GM19372 (cell line): ENCODE results near the gene TRAF5.
"Not testable (repeated sequence)": the region's sequence is repeated elsewhere in the genome, so short reads cannot be mapped to it uniquely, and the experiment has no call there.

ENCODE experiments used
- ATAC-seq: cut with Tn5 transposase; IDR thresholded peaks from one replicate; pipeline ENCODE4 v1.9.1; 2021; ENCODE audit warnings: mild to moderate bottlenecking, low read depth, moderate library complexity; ENCODE audit not compliant: unreplicated experiment

The TRAF5 gene

DNA sequence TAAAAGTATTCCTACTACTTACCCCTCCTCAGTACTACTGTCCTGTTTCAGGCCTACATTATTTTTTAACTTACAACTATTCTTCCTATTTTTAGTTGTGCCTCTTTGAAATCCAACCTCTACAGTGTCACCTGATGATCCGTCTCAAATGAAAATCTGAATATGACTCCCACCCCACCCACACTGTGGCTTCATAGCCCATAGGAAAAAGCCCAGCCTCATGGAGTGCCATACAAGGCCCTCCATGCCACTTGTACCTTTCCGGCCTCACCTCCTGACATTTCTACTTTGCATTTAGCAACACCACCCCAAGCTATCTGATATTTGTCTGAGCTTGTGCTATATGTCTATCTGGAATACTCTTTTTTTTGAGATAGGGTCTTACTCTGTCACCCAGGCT, 49.3 kb downstream of the TRAF5 start:
- no peak for ATAC-seq

DNA sequence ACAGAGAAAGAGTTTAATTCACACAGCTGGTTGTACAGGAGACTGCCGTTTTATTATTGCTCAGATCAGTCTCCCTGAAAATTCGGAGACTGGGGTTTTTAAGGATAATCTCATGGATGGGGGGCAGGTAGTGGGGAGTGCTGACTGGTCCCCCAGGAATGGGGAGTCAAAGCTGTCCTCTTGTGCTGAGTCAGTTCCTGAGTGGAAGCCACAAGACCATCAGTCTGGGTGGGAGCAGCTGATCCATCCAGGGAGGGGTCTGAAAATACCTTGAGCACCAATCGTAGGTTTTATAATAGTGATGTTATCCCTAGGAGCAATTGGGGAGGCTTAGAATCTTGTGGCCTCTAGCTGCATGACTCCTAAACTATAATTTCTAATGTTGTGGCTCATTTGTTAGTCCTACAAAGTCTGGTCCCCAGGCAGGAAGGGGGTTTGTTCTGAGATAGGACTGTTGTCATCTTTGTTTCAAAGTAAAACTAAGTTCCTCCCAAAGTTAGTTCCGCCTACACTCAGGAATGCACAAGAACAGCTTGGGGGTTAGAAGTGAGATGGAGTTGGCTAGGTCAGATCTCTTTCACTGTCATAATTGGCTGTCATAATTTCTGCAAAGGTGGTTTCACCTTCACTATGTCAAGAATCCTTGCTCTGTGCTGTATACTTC, 50.3 kb downstream of the TRAF5 start:
- ATAC-seq = no peak

DNA sequence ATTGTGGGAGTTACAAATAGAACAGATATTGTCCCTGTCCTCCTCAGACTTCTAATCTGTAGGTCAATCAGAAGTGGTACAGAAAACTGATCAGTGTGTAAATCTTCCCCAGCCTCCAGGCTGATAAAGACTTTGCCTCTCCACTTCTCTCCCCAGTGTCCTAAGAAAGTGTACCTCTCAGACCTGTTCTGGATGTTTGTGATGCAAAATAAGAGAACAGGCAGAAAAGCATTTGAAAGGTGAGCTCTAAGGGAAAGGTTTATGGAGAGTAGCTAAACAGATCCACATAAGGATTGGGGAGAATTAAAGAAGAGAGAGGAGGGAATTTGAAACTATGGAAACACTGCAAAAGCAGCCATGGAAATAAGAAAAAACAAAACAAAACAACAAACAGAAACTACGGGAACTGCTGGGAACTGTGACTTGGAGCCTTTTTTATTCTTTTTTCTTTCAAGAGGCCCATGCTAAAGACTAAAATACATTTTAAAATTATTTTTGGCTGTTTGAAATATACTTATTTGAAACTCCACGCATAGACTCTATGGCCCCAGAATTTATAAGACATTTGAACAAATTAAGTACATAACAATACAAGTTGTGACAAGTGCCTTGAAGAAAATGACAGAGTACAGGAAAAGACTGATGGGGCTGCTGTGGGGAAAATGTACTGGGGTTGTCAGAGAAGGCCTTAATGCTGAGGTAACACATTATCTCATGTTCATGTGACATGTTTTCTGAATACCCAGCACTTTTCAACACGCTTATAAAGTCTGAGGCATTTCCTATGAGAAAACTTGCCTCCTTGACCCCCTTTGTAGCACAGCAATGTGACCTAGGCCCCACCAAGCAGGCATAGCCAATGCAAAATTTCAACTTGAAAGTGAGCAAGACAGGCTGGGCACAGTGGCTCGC, 51.2 kb downstream of the TRAF5 start:
- ATAC-seq = no peak

DNA sequence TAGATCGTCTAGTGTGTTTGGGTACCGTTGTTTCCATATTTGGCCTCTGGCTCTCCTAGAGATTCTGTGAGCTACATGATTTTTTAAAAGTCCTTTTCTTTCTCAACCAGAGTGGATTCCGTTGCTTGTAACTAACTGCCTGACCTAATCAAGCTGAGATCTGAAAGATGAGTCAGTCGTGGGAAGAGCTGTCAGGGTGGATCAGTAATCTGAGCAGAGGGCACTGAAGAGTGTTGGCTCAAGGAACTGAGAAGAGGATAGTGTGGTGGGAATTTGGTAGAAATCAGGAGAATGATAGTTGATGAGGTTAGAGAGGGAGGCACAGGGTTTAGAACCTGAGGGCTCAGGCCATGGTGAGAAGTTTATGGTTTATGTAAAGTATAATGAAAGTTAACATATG, 52.2 kb downstream of the TRAF5 start:
- no peak for ATAC-seq

DNA sequence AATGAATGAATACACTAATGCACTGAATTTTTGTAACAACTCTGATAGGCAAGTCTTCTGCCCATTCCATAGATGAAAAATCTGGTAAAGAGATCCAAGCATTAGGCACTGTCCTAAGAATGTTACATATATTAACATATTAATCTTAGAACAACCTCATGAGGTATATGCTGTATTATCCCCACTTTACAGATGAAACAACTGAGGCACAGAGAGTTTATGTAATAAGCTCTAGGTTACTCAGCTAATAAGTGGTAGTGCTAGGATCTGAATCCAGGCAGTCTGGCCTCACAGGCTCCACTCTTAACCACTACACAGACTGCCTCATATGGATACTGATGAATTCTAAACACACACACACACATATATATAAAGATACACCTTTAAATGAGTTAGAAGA, 52.8 kb downstream of the TRAF5 start:
- no peak for ATAC-seq

DNA sequence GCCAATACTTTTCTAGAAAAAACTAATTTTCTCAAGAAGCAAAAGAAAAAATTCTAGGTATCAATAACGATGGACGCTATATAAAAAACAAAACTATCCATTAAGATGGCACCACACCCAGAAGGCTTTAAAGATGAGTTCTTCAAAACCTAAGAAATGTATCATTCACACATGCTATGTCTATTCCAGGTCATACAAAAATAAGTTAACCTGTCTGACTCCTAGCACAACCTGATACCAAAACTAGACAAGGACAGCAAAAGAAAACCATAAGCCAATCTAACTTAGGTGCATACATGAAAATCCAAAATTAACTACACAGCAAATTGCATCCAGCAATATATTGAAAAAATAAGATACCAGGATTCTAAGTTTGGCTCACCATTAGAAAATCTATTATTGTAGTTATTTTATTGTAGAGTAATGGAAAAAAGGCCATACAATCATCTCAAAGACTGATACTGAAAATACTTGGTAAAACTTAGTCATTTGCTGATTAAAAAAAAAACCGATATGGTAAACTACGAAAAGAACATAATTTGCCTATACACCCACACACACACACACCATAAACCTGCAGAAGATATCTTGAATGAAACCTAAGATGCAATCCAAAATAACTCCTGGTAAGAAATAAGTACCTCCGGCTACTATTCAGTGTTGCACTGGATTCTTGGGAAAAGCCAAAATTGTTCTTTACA, 55.0 kb downstream of the TRAF5 start:
- ATAC-seq = no peak

DNA sequence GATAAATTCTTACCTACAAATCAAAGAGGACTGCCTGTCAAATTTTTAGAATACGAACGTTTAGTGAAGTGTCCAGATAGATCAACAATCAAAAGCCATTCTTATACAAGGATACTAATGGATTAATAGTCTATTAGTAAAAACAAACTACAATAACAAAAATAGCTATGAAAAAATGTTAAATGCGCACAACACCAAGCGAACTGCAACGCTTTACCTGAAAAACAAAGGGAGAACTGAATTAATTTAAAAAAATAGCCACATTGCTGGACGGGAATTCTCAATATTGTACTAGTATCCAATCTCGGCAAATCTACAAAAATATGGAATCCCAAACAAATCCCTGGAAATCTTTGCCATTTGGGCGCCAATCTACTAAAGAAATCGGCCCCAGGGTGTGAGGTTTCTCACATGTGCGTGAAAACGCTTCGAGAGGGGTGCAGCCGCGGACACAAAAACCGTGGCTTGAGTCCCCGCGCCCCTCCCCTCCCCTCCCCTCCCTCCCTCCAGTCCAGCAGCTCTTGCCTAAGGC, 55.6 kb downstream of the TRAF5 start:
- no peak for ATAC-seq

DNA sequence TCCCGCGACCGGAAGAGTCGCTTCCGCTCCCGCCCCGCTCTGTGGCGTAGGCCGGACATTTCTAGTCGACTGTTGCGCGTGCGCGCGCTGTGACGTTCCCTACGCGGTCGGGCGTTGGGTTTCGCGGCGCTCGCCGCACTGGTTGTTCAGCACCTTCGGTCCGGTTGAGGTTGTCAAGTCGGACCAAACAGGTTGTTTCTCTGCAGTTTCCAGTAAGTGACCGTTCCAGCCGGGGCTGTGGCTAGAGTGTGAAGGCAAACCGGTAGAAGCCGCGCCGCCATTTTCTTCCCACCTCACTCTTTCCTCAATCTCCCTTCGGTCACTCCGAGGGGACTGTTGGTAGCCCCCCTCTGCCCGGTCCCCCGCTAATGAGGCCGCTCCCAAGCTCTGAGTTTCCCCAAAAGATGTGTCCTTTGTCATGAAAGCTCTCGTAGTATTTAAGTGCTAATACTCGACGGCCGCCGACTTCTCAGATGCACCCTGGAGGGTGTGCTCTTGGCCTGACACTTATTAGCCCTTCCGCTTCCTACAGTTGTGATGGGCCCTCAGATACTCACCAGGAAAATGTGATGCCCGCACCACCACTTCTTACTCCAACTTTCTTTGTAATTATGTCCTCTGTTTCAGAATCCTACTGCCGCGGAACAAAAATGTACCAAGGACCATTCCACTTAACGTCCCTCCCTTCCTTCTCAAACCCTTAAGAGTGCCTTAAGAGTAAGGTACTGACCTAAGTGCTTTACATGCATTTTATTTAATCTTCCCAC, 56.3 kb downstream of the TRAF5 start:
- ATAC-seq = peak; percentile 95

DNA sequence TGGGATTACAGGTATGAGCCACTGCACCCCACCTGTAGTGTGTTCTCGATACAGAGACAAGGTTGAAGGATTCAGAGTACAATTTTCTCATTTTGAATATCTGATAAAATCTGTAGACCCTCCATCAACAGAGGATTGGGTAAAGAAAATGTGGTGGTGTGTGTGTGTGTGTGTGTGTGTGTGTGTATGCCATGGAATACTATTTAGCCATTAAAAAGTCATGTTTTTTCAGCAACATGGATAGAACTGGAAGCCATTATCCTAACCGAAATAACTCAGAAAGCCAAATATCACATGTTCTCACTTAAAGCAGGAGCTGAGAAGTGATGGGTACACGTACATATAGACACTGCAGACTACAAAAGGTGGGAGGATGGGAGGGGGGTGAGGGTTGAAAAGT, 57.9 kb downstream of the TRAF5 start:
- no peak for ATAC-seq

DNA sequence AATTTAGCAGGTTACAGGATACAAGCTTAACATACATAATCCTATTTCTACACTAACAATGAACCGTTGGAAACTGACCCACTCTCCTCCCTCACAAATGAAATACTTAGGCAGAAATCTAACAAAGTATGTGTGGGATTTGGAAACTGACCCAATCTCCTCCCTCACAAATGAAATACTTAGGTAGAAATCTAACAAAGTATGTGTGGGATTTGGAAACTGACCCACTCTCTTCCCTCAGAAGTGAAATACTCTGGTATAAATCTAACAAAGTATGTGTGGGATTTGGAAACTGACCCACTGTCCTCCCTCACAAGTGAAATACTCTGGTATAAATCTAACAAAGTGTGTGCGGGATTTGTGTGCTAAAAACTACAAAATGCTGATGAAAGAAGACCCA, 60.3 kb downstream of the TRAF5 start:
- ATAC-seq = no peak

DNA sequence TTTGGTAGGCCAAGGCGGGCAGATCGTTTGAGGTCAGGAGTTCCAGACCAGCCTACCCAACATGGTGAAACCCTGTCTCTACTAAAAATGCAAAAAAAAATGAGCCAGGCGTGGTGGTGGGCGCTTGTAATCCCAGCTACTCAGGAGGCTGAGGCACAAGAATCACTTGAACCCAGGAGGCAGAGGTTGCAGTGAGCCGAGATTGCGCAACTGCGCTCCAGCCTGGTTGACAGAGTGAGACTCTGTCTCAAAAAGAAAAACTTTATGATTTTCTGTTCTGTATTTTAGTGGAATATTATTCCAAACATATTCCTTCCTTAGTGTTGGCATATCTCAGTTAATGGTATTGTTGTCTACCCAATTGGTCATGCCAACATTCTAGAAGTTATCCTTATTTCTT, 64.2 kb downstream of the TRAF5 start:
- ATAC-seq = not testable (repeated sequence)

DNA sequence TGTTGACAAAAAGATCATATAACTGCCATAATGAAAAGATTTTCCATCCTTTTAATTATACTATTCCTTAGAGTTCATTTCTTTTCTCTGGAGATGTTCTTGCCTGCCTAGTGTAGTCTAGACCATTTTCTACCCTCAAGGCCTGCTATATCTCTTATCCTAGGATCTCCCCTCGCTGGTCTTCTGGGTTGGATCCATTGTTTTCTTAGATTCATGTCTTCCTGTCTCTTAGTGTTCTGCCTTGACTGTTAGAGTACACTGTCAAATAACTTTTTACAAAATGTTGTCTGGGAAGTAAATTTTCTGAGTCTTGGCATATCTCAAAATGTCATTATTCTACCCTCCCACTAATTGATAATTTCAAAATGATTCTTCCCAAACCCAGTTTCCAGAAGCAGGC, 66.6 kb downstream of the TRAF5 start:
- no peak for ATAC-seq

DNA sequence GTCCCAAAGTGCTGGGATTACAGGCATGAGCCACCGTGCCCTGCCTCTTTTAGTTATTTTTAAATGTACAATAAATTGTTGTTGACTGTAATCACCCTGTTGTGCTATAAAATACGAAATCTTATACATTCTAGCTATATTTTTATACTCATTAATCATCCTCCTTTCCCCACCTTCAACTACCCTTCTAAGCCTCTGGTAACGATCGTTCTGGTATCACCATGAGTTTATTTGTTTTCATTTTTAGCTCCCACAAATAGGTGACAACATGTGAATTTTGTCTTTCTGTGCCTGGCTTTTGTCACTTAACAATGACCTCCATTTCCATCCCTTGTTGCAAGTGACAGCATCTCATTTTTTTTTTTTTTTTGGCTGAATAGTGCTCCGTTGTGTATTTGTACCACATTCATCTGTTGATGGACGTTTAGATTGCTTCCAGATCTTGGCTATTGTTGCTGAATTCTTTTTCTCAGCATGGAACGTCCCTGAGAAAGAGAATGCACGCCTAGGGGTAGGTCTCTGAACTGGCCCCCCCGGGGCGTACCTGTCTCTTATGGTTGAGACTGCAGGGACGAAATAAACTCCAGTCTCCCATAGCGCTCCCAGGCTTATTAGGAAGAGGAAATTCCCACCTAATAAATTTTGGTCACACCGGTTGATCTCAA, 71.8 kb downstream of the TRAF5 start:
- ATAC-seq = not testable (repeated sequence)

DNA sequence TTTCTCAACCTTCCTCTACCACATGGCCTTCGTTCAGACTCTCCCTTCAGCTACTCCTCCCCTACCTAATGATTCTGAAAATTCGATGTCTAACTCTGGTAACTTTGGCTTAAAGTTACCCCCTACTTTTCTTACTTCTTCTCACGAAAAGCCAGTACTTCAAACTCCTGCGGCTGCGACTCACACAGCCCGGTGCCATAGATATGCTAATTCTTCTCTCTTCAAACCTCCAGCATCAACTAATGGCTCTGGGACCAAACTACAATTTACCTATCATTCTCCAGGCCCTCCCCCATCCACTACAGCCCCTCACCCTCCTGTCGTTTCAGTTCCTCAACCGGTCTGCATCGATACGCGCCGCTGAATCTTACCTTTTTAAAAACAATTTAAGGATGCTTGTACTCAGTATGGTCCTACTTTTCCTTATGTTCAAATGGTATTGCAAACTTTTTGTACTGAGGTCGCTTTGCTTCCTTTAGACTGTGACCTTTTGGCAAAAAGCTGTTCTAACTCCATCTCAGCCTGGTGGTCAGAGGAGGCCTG, 73.3 kb downstream of the TRAF5 start:
- not testable (repeated sequence) for ATAC-seq

DNA sequence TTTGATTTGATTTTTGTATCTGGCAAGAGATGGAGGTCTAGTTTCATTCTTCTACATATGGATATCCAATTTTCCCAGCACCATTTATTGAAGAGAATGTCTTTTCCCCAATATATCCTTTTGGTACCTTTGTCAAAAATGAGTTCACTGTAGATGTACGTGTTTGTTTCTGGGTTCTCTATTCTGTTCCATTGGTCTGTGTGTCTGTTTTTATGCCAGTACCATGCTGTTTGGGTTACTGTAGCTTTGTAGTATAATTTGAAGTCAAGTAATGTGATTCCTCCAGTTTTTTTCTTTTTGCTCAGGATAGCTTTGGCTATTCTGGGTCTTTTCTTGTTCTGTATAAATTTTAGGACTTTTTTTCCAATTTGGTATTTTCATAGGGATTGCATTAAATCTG, 75.1 kb downstream of the TRAF5 start:
- ATAC-seq = not testable (repeated sequence)

DNA sequence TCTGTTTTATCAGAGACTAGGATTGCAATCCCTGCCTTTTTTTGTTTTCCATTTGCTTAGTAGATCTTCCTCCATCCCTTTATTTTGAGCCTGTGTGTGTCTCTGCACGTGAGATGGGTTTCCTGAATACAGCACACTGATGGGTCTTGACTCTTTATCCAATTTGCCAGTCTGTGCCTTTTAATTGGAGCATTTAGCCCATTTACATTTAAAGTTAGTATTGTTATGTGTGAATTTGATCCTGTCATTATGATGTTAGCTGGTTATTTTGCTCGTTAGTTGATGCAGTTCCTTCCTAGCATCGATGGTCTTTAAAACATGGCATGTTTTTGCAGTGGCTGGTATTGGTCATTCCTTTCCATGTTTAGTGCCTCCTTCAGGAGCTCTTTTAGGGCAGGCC, 79.5 kb downstream of the TRAF5 start:
- not testable (repeated sequence) for ATAC-seq

DNA sequence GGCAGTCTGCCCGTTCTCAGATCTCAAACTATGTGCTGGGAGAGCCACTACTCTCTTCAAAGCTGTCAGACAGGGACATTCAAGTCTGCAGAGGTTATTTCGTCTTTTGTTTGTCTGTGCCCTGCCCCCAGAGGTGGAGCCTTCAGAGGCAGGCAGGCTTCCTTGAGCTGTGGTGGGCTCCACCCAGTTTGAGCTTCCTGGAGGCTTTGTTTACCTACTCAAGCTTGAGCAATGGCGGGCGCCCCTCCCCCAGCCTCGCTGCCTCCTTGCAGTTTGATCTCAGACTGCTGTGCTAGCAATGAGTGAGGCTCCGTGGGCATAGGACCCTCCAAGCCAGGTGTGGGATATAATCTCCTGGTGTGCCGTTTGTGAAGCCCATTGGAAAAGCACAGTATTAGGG, 81.1 kb downstream of the TRAF5 start:
- ATAC-seq = not testable (repeated sequence)

DNA sequence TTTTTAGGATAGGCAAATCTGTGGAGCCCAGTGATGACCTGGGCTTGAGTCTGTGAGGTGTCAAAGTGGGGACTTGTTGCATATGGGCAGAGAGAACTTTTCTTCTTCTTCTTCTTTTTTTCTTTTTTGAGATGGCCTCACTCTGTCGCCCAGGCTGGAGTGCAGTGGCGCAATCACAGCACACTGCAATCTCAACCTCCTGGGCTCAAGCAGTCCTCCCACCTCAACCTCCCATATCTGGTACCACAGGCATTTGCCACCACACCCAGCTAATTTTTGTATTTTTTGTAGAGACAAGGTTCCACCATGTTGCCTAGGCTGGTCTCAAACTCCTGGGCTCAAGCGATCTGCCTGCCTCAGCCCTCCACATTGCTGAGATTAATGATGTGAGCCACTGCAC, 85.0 kb downstream of the TRAF5 start:
- ATAC-seq = no peak

DNA sequence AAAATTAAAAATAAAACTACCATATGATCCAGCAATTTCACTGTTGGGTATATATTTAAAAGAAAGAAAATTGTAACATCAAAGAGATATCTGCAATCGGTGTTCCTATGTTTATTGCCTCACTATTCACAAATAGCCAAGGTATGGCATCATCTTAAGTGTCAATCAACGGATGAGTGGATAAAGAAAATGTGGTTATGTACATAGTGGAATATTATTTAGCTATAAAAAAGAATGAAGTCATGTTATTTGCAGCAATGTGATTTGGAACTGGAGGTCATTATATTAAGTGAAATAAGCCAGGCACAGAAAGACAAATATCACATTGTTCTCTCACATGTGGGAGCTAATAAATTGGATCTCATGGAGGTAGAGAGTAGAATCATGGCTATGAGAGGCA, 89.1 kb downstream of the TRAF5 start:
- ATAC-seq = no peak

DNA sequence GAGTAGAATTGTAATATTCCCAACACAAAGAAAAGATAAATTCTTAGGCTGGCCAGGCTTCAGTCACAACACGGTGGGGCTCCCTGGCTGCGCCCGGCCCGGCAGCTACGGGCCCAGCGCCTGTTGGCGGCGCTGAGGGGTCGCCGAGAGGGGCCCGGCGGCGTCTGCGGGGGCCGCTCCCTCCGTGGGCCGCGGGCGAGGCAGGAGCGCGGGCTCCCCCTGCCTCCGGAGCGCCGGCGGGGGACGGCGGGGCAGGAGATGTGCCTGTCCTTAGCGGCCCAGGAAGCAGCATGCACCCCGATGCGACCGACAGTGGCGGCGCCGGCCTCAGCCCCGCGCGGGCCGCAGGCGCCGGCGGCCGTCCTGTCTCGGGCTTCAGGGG, 89.6 kb downstream of the TRAF5 start:
- ATAC-seq = peak; percentile 65
